ENCODE measurements around the gene TPM4. TPM values are rescaled to one million over a fixed set of nuclear protein-coding genes. Genes with fewer than 3 reads are reported as not detected.

Gene TPM4
- total RNA-seq, 1 donor from 2014 or later = 810 TPM

- no peak for DNase-seq (ENCODE audit: extremely low read depth, low read depth, low spot score)
Observed at GRCh38 chr19:16041299-16041990, 34.9 kb upstream of the TPM4 start.

- no peak for DNase-seq (ENCODE audit: extremely low read depth, low read depth, low spot score)
Observed at GRCh38 chr19:16041991-16042386, 34.3 kb upstream of the TPM4 start.

GRCh38 chr19:16042533-16043085 lies 33.7 kb upstream of the TPM4 start:
- no peak for DNase-seq (ENCODE audit: extremely low read depth, low read depth, low spot score)

- DNase-seq (ENCODE audit: extremely low read depth, low read depth, low spot score) = no peak
Observed at GRCh38 chr19:16043156-16043757, 33.0 kb upstream of the TPM4 start.

- DNase-seq (ENCODE audit: extremely low read depth, low read depth, low spot score) = no peak
Observed at GRCh38 chr19:16044746-16045145, 31.5 kb upstream of the TPM4 start.

GRCh38 chr19:16045171-16045570 lies 31.1 kb upstream of the TPM4 start:
- no peak for DNase-seq (ENCODE audit: extremely low read depth, low read depth, low spot score)

- no peak for DNase-seq (ENCODE audit: extremely low read depth, low read depth, low spot score)
Observed at GRCh38 chr19:16045893-16046292, 30.4 kb upstream of the TPM4 start.

- DNase-seq (ENCODE audit: extremely low read depth, low read depth, low spot score) = no peak
Observed at GRCh38 chr19:16048583-16048982, 27.7 kb upstream of the TPM4 start.

DNA sequence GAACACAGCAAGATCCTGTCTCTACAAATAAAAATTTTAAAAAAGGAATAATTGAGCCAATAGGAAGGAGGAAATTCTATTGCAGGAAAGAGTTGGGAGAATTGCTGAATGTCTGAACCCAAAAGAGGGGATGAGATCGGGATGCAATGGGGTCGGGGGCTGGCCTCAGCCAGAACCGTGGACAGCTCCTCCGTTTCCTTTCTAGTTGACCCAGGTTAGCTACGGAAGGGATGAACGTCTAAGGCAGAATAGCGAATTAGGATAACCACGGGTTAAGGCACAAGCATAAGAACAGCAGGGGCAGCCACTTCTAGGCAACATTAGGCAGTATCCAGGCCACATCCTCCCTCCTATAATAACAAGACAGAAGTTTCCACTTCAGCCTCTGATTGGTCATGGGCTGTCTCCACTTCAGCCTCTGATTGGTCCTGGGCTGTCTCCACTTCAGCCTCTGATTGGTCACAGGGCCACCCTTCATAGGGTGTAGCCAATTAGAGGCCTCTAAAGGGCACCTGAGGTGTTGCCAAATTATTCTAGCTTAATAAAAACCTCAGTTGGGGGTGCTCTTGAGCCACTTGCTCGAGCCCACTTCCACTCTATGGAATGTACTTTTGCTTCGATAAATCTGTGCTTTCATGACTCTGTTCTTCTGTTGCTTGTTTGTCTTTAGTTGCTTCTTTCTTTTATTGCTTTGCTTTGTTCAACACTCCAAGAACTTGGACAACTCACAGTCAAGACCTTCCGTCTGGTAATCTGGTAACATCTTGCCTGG lies 24.9 kb upstream of the TPM4 start:
- no peak for DNase-seq (ENCODE audit: extremely low read depth, low read depth, low spot score)

DNA sequence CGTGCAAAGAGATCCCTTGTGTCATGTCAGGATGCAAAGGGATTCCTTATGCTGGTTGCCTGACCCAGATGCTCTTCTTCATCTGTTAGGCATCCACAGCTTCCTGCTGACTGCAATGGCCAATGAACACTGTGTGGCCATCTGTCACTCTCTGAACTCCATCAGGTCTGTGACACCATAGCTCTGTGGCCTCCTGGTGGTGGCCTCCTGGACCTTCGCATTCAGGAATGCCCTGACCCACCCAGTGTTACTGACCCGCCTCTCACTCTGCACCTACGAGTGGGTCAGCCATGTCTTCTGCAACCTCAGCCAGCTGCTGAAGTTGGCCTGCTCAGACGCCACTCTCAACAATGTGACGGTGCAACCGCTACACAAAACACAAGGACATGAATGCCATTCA lies 23.9 kb upstream of the TPM4 start:
- no peak for DNase-seq (ENCODE audit: extremely low read depth, low read depth, low spot score)

GRCh38 chr19:16057062-16057461 lies 19.2 kb upstream of the TPM4 start:
- no peak for DNase-seq (ENCODE audit: extremely low read depth, low read depth, low spot score)

DNA sequence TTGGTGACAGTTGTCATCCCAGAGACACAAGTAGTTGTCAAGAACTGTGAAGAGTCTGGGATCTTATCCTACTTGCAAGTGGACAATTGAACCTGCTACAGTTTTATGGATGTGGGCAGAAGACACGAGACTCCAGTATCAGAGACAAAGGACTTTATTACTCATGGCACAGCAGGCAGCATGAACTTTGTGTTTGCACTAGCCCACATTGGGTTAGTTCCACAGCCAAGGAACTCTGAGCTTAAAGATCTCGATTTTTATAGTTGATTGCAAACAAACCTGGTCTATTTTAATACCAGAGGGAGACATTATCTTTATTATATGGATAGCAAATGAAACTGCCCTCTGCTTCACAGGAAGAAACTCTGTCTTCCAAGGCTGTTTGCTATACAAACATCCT lies 16.0 kb upstream of the TPM4 start:
- no peak for DNase-seq (ENCODE audit: extremely low read depth, low read depth, low spot score)

- no peak for DNase-seq (ENCODE audit: extremely low read depth, low read depth, low spot score)
Observed at GRCh38 chr19:16061943-16062342, 14.4 kb upstream of the TPM4 start.

DNA sequence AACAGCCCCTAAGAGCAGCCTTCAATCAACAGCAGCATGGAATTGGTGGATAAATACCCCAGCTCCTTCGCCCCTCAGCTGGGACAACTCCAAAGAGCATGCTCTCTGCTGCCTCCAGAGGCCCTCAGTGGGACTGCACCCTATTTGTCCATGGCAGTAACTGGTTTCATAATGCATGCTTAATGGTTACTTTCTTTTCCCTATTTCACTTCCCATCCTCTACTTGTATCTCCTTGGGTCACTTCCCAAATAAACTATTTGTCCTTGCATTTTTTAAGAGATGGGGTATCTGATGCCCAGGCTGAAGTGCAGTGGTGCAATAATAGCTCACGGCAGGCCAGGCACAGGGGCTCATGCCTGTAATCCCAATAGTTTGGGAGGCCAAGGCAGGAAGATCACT lies 13.5 kb upstream of the TPM4 start:
- DNase-seq (ENCODE audit: extremely low read depth, low read depth, low spot score) = no peak

DNA sequence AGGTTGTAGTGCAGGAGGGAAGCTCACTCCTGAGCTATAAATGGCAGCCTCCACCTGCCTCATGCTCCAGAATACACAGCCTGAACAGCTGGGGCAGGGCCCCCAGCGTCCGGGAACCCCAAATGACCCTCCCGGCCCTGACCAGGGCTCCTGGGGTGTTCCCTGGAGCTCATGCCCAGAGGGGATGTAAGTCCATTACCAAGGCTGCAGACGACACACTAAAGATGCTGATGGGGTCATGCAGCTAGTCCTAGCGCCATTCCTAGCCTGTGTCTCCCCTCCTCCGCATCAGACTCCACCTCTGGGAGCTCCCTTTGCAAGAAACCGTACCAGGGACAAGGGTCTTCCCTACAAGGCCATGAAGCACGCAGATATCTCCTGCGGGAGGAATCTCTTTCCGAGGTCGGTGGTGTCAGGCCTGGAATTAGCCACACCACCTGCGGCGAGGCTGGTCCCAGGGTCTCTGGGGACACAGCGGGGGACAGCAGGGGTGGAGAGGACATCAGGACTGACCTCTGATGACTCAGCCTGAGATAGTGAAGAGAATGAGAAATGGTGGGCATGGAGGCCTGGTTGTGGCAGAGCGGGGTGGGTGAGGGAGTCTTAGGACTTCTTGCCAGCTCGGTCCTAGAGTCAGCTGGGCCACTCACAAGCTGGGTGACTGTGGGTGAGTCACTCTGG lies 11.9 kb upstream of the TPM4 start:
- DNase-seq (ENCODE audit: extremely low read depth, low read depth, low spot score) = no peak

DNA sequence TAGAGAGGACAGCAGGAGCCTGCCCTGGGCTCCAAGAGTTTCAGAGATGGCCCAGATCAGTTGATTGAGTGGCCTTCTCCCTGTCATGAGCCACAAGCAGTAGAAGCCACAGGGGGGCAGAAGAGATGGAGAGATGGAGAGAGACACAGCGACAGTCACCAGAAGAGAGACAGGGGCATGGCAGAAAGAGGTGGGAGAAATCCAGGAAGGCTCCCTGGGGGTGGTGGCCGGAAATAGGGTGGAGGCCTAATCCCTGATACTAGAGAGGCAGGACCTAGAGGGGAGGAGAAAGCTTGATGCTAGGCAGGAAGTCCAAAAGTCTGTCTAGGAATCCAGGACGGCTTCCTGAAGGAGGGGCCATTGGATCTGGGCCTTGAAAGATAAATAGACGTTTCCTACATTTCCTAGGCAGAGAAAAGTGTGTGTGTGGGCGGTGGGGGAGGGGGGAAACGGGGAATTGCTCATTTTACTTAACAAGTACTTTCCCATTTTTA lies 9.6 kb upstream of the TPM4 start:
- DNase-seq (ENCODE audit: extremely low read depth, low read depth, low spot score) = no peak

- no peak for DNase-seq (ENCODE audit: extremely low read depth, low read depth, low spot score)
Observed at GRCh38 chr19:16067205-16067938, 8.9 kb upstream of the TPM4 start.

- DNase-seq (ENCODE audit: extremely low read depth, low read depth, low spot score) = no peak
Observed at GRCh38 chr19:16068696-16069259, 7.5 kb upstream of the TPM4 start.

- DNase-seq (ENCODE audit: extremely low read depth, low read depth, low spot score) = no peak
Observed at GRCh38 chr19:16069813-16070365, 6.4 kb upstream of the TPM4 start.

All from glomerular endothelial cell (primary cell).